SKM-1 treated with dmso at 0.1 percent for 144 hours (cell line): Measurements from ENCODE around the gene OR11H7.
"Not testable (repeated sequence)": the region's sequence is repeated elsewhere in the genome, so short reads cannot be mapped to it uniquely, and the experiment has no call there.

Experiments used
- DNase-seq: peaks from one replicate; lab custom pipeline; 2025; ENCODE audit not compliant: unreplicated experiment; lab: John Stamatoyannopoulos, UW

Gene OR11H7

GRCh38 chr14:20228681-20229080 is at the start of gene OR11H7:
Gene OR11H7 (plus strand): TSS chr14:20228981.
- no peak for DNase-seq

- DNase-seq: peak; percentile 61
Measured at GRCh38 chr14:20179218-20179617, 49.6 kb upstream of the OR11H7 start.

GRCh38 chr14:20179880-20180279 is 48.9 kb upstream of the OR11H7 start:
- DNase-seq: peak; percentile 27

- DNase-seq: no peak
Measured at GRCh38 chr14:20180486-20180885, 48.3 kb upstream of the OR11H7 start.

GRCh38 chr14:20184181-20184580 is 44.6 kb upstream of the OR11H7 start:
- no peak for DNase-seq

- DNase-seq: no peak
Measured at GRCh38 chr14:20190596-20190995, 38.2 kb upstream of the OR11H7 start, which contains the start of gene OR11G2. Gene OR11G2 (plus strand): TSS chr14:20190896. CDS start chr14:20197438, 6,542 bp downstream.

GRCh38 chr14:20191396-20191795 is 37.4 kb upstream of the OR11H7 start:
- no peak for DNase-seq

- no peak for DNase-seq
Measured at GRCh38 chr14:20194101-20194500, 34.7 kb upstream of the OR11H7 start.

- DNase-seq: not testable (repeated sequence)
Measured at GRCh38 chr14:20195170-20195569, 33.6 kb upstream of the OR11H7 start.

- DNase-seq: no peak
Measured at GRCh38 chr14:20195911-20196310, 32.9 kb upstream of the OR11H7 start.

- DNase-seq: peak; percentile 40
Measured at GRCh38 chr14:20197459-20197858, 31.3 kb upstream of the OR11H7 start.

GRCh38 chr14:20198991-20199390 is 29.8 kb upstream of the OR11H7 start:
- DNase-seq: no peak

- no peak for DNase-seq
Measured at GRCh38 chr14:20204721-20205120, 24.1 kb upstream of the OR11H7 start.

- DNase-seq: no peak
Measured at GRCh38 chr14:20209595-20209994, 19.2 kb upstream of the OR11H7 start.

- not testable (repeated sequence) for DNase-seq
Measured at GRCh38 chr14:20212406-20212805, 16.4 kb upstream of the OR11H7 start.

- no peak for DNase-seq
Measured at GRCh38 chr14:20215196-20215595, 13.6 kb upstream of the OR11H7 start.

GRCh38 chr14:20219033-20219432 is 9.7 kb upstream of the OR11H7 start:
- no peak for DNase-seq

GRCh38 chr14:20223410-20223809 is 5.4 kb upstream of the OR11H7 start, which contains the start of gene OR11H6:
Gene OR11H6 (plus strand): TSS chr14:20223710. CDS start chr14:20223710, 0 bp downstream.
- no peak for DNase-seq

GRCh38 chr14:20235415-20235814 is 6.6 kb downstream of the OR11H7 start:
- DNase-seq: not testable (repeated sequence)

GRCh38 chr14:20247646-20248246 is 19.0 kb downstream of the OR11H7 start:
- DNase-seq: no peak

GRCh38 chr14:20262642-20263128 is 33.9 kb downstream of the OR11H7 start:
- no peak for DNase-seq

GRCh38 chr14:20264361-20264760 is 35.6 kb downstream of the OR11H7 start:
- DNase-seq: not testable (repeated sequence)

GRCh38 chr14:20274062-20274461 is 45.3 kb downstream of the OR11H7 start:
- DNase-seq: no peak
